Measurements from ENCODE around the gene NDUFA6. TPM values are rescaled to one million over a fixed set of nuclear protein-coding genes. Genes with fewer than 3 reads are reported as not detected.

NDUFA6 gene
- total and polyA plus RNA-seq, 2 of the 13 experiments (the other 11 are each of a cell fraction or from before 2014, with no cell fraction given): 68.5 to 87.8 TPM

GRCh38 chr22:42066937-42067336, 23.6 kb downstream of the NDUFA6 start:
- Histone ChIP-seq H3K27ac (ENCODE audit: extremely low read length, insufficient read depth, low read length) (no peak overlapping the region), H3K36me3 (replicated peaks in 1 of 2; ENCODE audit: control insufficient read depth in 1 of 2, insufficient read depth in 2 of 2, low read length in 2 of 2) (peaks cover 6 to 7% of the 10 kb centered on the region in 2 experiments; a peak in 3 of 5 replicates), H3K79me2 (ENCODE audit: insufficient read depth, low read length) (no peaks in the 10 kb centered on the region), H3K9me3 (ENCODE audit: low read length) (no peaks in the 10 kb centered on the region), H3K4me1 (ENCODE audit: insufficient read depth, low read length) (peaks cover 35% of the 10 kb centered on the region), H3K9ac (ENCODE audit: insufficient read depth, low read depth, low read length) (no peak overlapping the region), H3K4me2 (ENCODE audit: low read depth, low read length) (no peak overlapping the region), H2AFZ (ENCODE audit: low read length) (no peak overlapping the region), H4K20me1 (ENCODE audit: insufficient read depth, low read length) (no peaks in the 10 kb centered on the region), H3K27me3 (ENCODE audit: control insufficient read depth in 1 of 2, insufficient read depth in 2 of 2, low read length in 2 of 2) (no peaks in the 10 kb centered on the region), H3K4me3 (replicated peaks in 1 of 3; ENCODE audit: insufficient read depth in 1 of 3, low read depth in 2 of 3, low read length in 3 of 3) (no peak overlapping the region)
- CTCF ChIA-PET (ENCODE audit: low intra/inter-chr PET ratio, low total read pairs): no interaction called here
- TF ChIP-seq CEBPB (IDR thresholded peaks at IDR 0.05; ENCODE audit: borderline replicate concordance, low read depth, low read length) (no peak), GTF3A (CRISPR knock-in tag; conservative IDR thresholded peaks at IDR 0.05) (no peak), ATM (IDR thresholded peaks at IDR 0.05; ENCODE audit: borderline replicate concordance) (no peak), ZNF503 (CRISPR knock-in tag; IDR thresholded peaks at IDR 0.05) (no peak), ZNF879 (CRISPR knock-in tag; IDR thresholded peaks at IDR 0.05) (no peak), RARG (CRISPR knock-in tag; IDR thresholded peaks at IDR 0.05; ENCODE audit: low read depth) (no peak), MLXIP (CRISPR knock-in tag; IDR thresholded peaks at IDR 0.05; ENCODE audit: borderline replicate concordance) (no peak), ZBTB39 (CRISPR knock-in tag; IDR thresholded peaks at IDR 0.05) (no peak), AGO1 (IDR thresholded peaks at IDR 0.05; ENCODE audit: low read depth, low read length, poor library complexity, severe bottlenecking) (no peak), FOXO1 (CRISPR knock-in tag; IDR thresholded peaks at IDR 0.05) (no peak), ZNF235 (CRISPR knock-in tag; IDR thresholded peaks at IDR 0.05; ENCODE audit: borderline replicate concordance) (no peak), MEF2D (CRISPR knock-in tag; IDR thresholded peaks at IDR 0.05) (no peak)
- intact Hi-C loops (cut with micrococcal nuclease; ENCODE audit: unreplicated experiment): no loop called here
- POLR2A ChIA-PET: no interaction called here
- DNase-seq (ENCODE audit: low spot score): no peak
- WGBS (ENCODE audit: low lambda C conversion rate): 100% methylated on average over 9 of the region's 10 CpGs
- no peak for ATAC-seq
- BruUV-seq (replicated peaks): no TSS peak
- FAIRE-seq: no peak
- in situ Hi-C loops (cut with HindIII; ENCODE audit: extremely low pct_ligation_motif_present, low pct_unique_long_range_greater_than_20kb): no loop called here

Measured in HepG2 (cell line).